NT2/D1 (cell line): ENCODE results near the gene DUSP22.

ENCODE experiments used
- SUZ12 ChIP-seq: IDR thresholded peaks from 2 replicates; pipeline ENCODE4 v1.6.1; 2011; ENCODE audit not compliant: insufficient read length, insufficient read depth; ENCODE audit errors: extremely low read depth
- ZNF274 ChIP-seq: IDR thresholded peaks from 2 replicates; pipeline ENCODE4 v1.6.1; 2011; ENCODE audit warnings: mild to moderate bottlenecking, low read depth, low read length

GRCh38 chr6:305371-306206, 13.3 kb downstream of the DUSP22 start:
- TF ChIP-seq SUZ12, result no peak
- no peak for TF ChIP-seq ZNF274
